Gastroesophageal sphincter (tissue), 4 donors: ENCODE measurements around the gene HOXC10. TPM values are rescaled to one million over a fixed set of nuclear protein-coding genes. Genes with fewer than 3 reads are reported as not detected.

Source experiments
- ATAC-seq: fragments of 150-250 bp; one replicate; pipeline ENCODE4 v1.9.1; 2016; ENCODE audit warnings: mild to moderate bottlenecking, moderate library complexity
- H3K27ac ChIP-seq, 4 donors: fragments of 200-600 bp; sonication (generic) in 3 of 4; 1 replicate in 3 of 4; 2 replicates in 1 of 4; pipeline ENCODE4 v1.5.1; 2016 to 2019
- H3K27me3 ChIP-seq: fragments of 200-600 bp; sonication (generic); one replicate; pipeline ENCODE4 v1.5.1; 2019
- H3K36me3 ChIP-seq, 2 donors: fragments of 200-600 bp; sonication (generic); one replicate each; pipeline ENCODE4 v1.5.1; 2019; ENCODE audit warnings: control low read depth in 1 of 2
- H3K4me1 ChIP-seq, 3 donors: fragments of 200-600 bp; sonication (generic); 1 replicate in 2 of 3; 2 replicates in 1 of 3; pipeline ENCODE4 v1.5.1; 2016 to 2019; ENCODE audit warnings: control low read depth in 2 of 3
- H3K4me3 ChIP-seq, 2 donors: fragments of 200-600 bp; sonication (generic); one replicate each; pipeline ENCODE4 v1.5.1; 2019; ENCODE audit warnings: mild to moderate bottlenecking in 1 of 2, moderate library complexity in 1 of 2
- H3K9me3 ChIP-seq, 3 donors: fragments of 200-600 bp; sonication (generic); one replicate each; pipeline ENCODE4 v1.5.1; 2017 to 2019; ENCODE audit warnings: control low read depth in 2 of 3
- EP300 ChIP-seq: sonication (generic); formaldehyde crosslinking; IDR thresholded peaks from one replicate; pipeline ENCODE4 v1.6.1; 2017; ENCODE audit warnings: antibody characterized with exemption, mild to moderate bottlenecking
- POLR2A ChIP-seq, 2 donors: fragments of 450-650 bp; IDR thresholded peaks; one replicate each; pipeline ENCODE4 v1.6.1; 2017; ENCODE audit warnings: antibody characterized with exemption in 2 of 2, mild to moderate bottlenecking in 2 of 2, moderate library complexity in 1 of 2
- POLR2AphosphoS5 ChIP-seq: sonication (generic); formaldehyde crosslinking; IDR thresholded peaks from one replicate; pipeline ENCODE4 v1.6.1; 2017; ENCODE audit warnings: antibody characterized with exemption
- WGBS, 2 donors: methylation state at CpG; one replicate each; pipeline ENCODE4 v1.1.5; 2018; ENCODE audit warnings: low coverage in 1 of 2; 5-methylcytosine and 5-hydroxymethylcytosine counted together
- total RNA-seq, 4 donors: library from RNA; depleted of rRNA; stranded (reverse); fragments of >200 nt; gene quantifications; one replicate each; pipeline ENCODE4 v1.1.0, GENCODE V29; 2016
- TF ChIP-seq, protein P1 (sequence below), 4 experiments: fragments of 200-600 bp in 2 of 4; fragments of 450-650 bp in 2 of 4; sonication (generic) in 1 of 4; IDR thresholded peaks; one replicate each; pipeline ENCODE4 v1.5.1; 2017 to 2019; ENCODE audit warnings: antibody characterized with exemption in 4 of 4, mild to moderate bottlenecking in 2 of 4, moderate library complexity in 2 of 4

HOXC10 gene
- total RNA-seq, 4 donors from 2014 or later, result not detected

DNA sequence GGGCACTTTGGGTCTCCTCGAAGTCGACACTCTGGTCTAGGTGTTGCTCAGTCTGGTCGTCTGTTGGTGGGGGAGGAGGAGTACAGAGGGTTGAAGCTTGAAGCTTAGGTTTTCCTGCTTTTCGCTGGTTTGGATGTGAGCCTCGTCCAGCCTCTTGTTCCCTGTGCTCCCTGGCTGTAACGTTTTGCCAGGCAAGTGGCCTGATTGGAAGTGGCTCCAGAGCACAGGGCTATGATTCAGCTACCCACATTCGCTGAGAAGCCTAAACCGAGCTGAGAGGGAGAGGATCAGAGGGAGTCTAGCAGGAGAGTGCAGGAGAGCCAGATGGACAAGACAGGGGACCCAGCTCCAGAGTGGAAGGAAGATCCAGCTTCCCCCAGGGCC lies 6.1 kb downstream of the HOXC10 start:
- Histone ChIP-seq H3K4me3 (no peak overlapping the region), H3K27me3 (peaks cover 100% of the 10 kb centered on the region), H3K4me1 (peaks cover 0 to 38% (median 26%) of the 10 kb centered on the region in 3 donors), H3K27ac (no peak overlapping the region), H3K36me3 (no peaks in the 10 kb centered on the region), H3K9me3 (no peaks in the 10 kb centered on the region)
- 0% methylated on average over 3 to 4 of the region's 8 CpGs for WGBS, 2 donors
- no peak for ATAC-seq
- TF ChIP-seq POLR2AphosphoS5, result no peak
- no peak for TF ChIP-seq POLR2A (IDR thresholded peaks at IDR 0.05)
- no peak for TF ChIP-seq EP300
- TF ChIP-seq, protein P1, sequence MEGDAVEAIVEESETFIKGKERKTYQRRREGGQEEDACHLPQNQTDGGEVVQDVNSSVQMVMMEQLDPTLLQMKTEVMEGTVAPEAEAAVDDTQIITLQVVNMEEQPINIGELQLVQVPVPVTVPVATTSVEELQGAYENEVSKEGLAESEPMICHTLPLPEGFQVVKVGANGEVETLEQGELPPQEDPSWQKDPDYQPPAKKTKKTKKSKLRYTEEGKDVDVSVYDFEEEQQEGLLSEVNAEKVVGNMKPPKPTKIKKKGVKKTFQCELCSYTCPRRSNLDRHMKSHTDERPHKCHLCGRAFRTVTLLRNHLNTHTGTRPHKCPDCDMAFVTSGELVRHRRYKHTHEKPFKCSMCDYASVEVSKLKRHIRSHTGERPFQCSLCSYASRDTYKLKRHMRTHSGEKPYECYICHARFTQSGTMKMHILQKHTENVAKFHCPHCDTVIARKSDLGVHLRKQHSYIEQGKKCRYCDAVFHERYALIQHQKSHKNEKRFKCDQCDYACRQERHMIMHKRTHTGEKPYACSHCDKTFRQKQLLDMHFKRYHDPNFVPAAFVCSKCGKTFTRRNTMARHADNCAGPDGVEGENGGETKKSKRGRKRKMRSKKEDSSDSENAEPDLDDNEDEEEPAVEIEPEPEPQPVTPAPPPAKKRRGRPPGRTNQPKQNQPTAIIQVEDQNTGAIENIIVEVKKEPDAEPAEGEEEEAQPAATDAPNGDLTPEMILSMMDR (IDR thresholded peaks at IDR 0.05), result no peak

DNA sequence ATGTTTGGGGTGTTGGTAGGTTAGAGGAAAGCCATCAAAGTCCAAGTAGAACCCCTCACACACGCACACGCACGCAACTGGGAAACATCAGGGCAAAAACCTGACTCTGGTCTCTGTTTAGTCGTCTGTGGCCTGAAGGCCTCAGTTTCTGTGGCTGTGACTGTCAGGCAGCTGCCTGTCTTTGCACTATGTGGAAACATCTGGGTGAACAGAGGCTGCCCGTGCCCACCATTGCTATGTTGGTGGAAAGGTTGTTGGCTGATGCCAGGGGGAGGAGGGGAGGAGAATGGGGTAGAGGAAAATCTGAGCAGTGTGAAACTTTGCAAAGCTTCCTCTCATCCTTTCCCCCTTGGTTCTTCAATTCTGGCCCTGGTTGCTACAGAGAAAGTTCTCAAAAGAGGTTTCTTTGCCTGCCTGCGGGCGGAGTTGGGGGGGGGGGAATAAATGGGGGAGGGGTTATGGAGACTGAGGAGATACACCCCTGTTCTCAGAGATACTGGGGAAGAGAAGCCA lies 7.5 kb downstream of the HOXC10 start:
- ATAC-seq, result no peak
- no peak overlapping the region for H3K27ac ChIP-seq
- TF ChIP-seq POLR2A (IDR thresholded peaks at IDR 0.05) (no peak), POLR2AphosphoS5 (no peak), EP300 (no peak)
- TF ChIP-seq, protein P1 (IDR thresholded peaks at IDR 0.05), result no peak
- 23 to 80% methylated on average over 2 of the region's 7 CpGs for WGBS, 2 donors
- peaks cover 0 to 40% (median 23%) of the 10 kb centered on the region in 3 donors for H3K4me1 ChIP-seq
- no peaks in the 10 kb centered on the region for H3K9me3 ChIP-seq
- H3K27me3 ChIP-seq, result peaks cover 100% of the 10 kb centered on the region
- no peak overlapping the region for H3K4me3 ChIP-seq
- no peaks in the 10 kb centered on the region for H3K36me3 ChIP-seq

DNA sequence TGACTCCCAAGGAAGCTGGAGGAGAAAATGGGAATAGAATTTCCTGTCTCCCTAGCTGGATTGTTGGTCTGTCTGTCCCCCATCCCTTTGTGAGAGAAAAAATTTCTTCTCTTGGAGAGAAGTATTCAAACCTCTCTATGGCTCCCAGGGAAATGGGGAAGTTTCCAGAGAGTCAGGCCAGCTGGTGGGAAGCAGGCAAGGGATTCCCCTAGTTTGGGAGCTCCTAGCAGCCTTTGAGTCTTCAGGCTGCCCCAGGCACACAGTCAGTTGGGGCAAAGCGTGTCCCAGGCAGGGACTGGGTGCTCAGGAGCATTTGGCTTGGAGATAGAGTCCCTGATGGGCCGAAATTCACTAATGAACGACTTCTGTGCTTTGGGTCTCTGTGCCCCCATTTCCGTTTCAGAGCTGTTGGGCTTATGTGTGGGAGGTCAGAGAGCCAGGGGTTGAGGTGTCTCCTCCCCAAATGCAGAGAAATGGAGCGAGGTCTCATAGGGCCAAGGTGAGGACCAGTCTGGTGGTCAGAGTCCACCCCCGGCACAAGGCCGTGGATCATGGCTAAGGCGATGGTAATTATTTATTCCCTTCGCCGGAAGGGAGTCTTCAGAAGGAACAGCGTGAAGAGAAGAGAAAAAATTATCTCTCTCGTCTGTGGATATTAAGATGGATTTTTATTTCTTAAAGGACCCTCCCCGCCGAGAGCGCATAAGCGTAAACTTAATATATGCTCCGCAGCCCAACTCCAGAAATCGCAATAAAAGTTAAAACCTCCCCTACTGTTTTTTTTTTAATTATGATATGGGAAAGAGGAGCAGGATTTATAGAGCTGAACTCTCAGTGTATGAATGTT lies 8.4 kb downstream of the HOXC10 start:
- H3K27ac ChIP-seq, result no peak overlapping the region
- no peaks in the 10 kb centered on the region for H3K9me3 ChIP-seq
- no peaks in the 10 kb centered on the region for H3K36me3 ChIP-seq
- H3K27me3 ChIP-seq, result peaks cover 100% of the 10 kb centered on the region
- H3K4me1 ChIP-seq, result peaks cover 0 to 46% (median 23%) of the 10 kb centered on the region in 3 donors
- WGBS, 2 donors, result 6 to 23% methylated on average over 3 to 18 of the region's 18 CpGs
- TF ChIP-seq, protein P1 (IDR thresholded peaks at IDR 0.05), result no peak
- no peak for TF ChIP-seq EP300
- no peak for TF ChIP-seq POLR2A (IDR thresholded peaks at IDR 0.05)
- TF ChIP-seq POLR2AphosphoS5, result no peak
- H3K4me3 ChIP-seq, result no peak overlapping the region
- ATAC-seq, result no peak

DNA sequence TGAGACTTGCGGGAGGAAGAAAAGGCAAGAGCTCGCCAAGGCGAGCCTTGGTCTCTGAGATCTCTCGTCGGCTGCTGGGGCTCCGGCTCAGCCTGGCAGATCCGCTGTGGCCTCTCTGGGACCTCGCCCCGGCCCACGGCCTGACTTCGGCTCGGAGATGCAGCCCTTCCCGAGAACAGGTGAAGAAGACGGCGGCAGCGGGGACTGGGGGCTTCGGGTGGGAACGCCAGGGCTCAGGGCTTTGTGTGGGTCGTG lies 9.0 kb downstream of the HOXC10 start:
- no peaks in the 10 kb centered on the region for H3K9me3 ChIP-seq
- H3K36me3 ChIP-seq, result no peaks in the 10 kb centered on the region
- H3K27me3 ChIP-seq, result peaks cover 100% of the 10 kb centered on the region
- TF ChIP-seq POLR2AphosphoS5 (no peak), EP300 (no peak), POLR2A (IDR thresholded peaks at IDR 0.05) (no peak)
- TF ChIP-seq, protein P1 (IDR thresholded peaks at IDR 0.05), result no peak
- no peak overlapping the region for H3K27ac ChIP-seq
- H3K4me1 ChIP-seq, result peaks cover 0 to 45% (median 23%) of the 10 kb centered on the region in 3 donors
- WGBS, 2 donors, result 15% methylated on average over 4 of the region's 19 CpGs; no CpG with 5 or more reads in 1 of the 2 donors
- no peak overlapping the region for H3K4me3 ChIP-seq
- no peak for ATAC-seq
